KMS-11 (cell line): Measurements from ENCODE around the gene ZNF616.

Experiments used
- H2AFZ ChIP-seq: fragments of 200-600 bp; sonication (generic); 2 replicates; pipeline ENCODE4 v1.6.1; 2016; ENCODE audit warnings: antibody characterized with exemption, mixed run types, low read depth
- H3K27ac ChIP-seq: fragments of 200-600 bp; sonication (generic); 2 replicates; pipeline ENCODE4 v1.6.1; 2016; ENCODE audit warnings: mild to moderate bottlenecking, mixed run types
- H3K27me3 ChIP-seq: fragments of 200-600 bp; sonication (generic); 2 replicates; pipeline ENCODE4 v1.6.1; 2017; ENCODE audit warnings: mild to moderate bottlenecking, low read depth, mixed run types, moderate library complexity; ENCODE audit not compliant: insufficient read depth
- H3K36me3 ChIP-seq: fragments of 200-600 bp; sonication (generic); 2 replicates; pipeline ENCODE4 v1.6.1; 2017; ENCODE audit warnings: mild to moderate bottlenecking, mixed run types; ENCODE audit not compliant: insufficient read depth
- H3K4me1 ChIP-seq: fragments of 200-600 bp; sonication (generic); 2 replicates; pipeline ENCODE4 v1.6.1; 2016; ENCODE audit warnings: mild to moderate bottlenecking, low read depth, mixed run types; ENCODE audit not compliant: poor library complexity, severe bottlenecking
- H3K4me2 ChIP-seq: fragments of 200-600 bp; sonication (generic); 2 replicates; pipeline ENCODE4 v1.7.0; 2016; ENCODE audit warnings: mild to moderate bottlenecking, mixed run types
- H3K4me3 ChIP-seq: fragments of 200-600 bp; sonication (generic); IDR thresholded peaks from 2 replicates; pipeline ENCODE4 v1.6.1; 2017; ENCODE audit warnings: low read depth, low read length, mixed read lengths; ENCODE audit not compliant: insufficient read depth
- H3K79me2 ChIP-seq: fragments of 200-600 bp; sonication (generic); 2 replicates; pipeline ENCODE4 v1.6.1; 2016; ENCODE audit warnings: low read depth, mixed run types; ENCODE audit not compliant: insufficient read depth
- H3K9ac ChIP-seq: fragments of 200-600 bp; sonication (generic); 2 replicates; pipeline ENCODE4 v1.6.1; 2016; ENCODE audit warnings: mild to moderate bottlenecking, mixed run types
- H4K20me1 ChIP-seq: fragments of 200-600 bp; sonication (generic); 2 replicates; pipeline ENCODE4 v1.6.1; 2016; ENCODE audit warnings: mild to moderate bottlenecking, mixed run types; ENCODE audit not compliant: insufficient read depth
- TF ChIP-seq, protein P1 (sequence below): fragments of 200-600 bp; sonication (generic); conservative IDR thresholded peaks from 2 replicates; pipeline ENCODE4 v1.6.1; 2017; ENCODE audit warnings: low read depth, mild to moderate bottlenecking, antibody characterized with exemption, low read length, moderate library complexity, mixed read lengths

The ZNF616 gene

DNA sequence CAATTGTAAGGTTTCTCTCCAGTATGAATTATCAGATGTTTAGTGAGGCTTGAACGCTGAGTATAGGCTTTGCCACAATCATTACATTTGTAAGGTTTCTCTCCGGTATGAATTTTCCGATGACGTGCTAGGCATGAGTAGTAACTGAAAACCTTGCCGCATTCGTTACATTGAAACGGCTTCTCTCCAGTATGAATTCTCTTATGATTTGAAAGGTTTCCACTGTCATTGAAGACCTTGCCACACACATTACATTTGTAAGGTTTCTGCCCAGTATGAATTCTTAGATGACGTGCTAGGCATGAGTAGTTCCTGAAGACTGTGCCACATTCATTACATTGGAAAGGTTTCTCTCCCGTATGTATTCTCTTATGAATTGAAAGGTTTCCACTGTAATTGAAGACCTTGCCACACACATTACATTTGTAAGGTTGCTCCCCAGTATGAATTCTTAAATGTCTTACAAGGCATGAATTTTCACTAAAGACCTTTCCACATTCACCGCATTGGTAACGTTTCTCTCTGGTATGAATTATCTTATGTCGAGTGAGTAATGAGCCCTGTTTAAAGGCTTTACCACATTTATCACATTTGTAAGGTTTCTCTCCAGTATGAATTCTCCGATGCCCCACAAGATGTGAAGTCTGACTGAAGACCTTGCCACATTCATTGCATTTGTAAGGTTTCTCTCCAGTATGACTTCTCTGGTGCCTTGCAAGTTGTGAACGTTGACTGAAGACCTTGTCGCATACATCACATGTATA is 16.0 kb upstream of the ZNF616 start:
- no peaks in the 10 kb centered on the region for H3K4me1 ChIP-seq
- H3K4me2 ChIP-seq: no peak overlapping the region
- H2AFZ ChIP-seq: no peak overlapping the region
- no peak overlapping the region for H3K27ac ChIP-seq
- H4K20me1 ChIP-seq: no peaks in the 10 kb centered on the region
- no peak overlapping the region for H3K9ac ChIP-seq
- TF ChIP-seq, protein P1, sequence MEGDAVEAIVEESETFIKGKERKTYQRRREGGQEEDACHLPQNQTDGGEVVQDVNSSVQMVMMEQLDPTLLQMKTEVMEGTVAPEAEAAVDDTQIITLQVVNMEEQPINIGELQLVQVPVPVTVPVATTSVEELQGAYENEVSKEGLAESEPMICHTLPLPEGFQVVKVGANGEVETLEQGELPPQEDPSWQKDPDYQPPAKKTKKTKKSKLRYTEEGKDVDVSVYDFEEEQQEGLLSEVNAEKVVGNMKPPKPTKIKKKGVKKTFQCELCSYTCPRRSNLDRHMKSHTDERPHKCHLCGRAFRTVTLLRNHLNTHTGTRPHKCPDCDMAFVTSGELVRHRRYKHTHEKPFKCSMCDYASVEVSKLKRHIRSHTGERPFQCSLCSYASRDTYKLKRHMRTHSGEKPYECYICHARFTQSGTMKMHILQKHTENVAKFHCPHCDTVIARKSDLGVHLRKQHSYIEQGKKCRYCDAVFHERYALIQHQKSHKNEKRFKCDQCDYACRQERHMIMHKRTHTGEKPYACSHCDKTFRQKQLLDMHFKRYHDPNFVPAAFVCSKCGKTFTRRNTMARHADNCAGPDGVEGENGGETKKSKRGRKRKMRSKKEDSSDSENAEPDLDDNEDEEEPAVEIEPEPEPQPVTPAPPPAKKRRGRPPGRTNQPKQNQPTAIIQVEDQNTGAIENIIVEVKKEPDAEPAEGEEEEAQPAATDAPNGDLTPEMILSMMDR: no peak
- no peaks in the 10 kb centered on the region for H3K36me3 ChIP-seq
- H3K79me2 ChIP-seq: no peaks in the 10 kb centered on the region
- H3K27me3 ChIP-seq: no peaks in the 10 kb centered on the region
- H3K4me3 ChIP-seq: no peak overlapping the region

DNA sequence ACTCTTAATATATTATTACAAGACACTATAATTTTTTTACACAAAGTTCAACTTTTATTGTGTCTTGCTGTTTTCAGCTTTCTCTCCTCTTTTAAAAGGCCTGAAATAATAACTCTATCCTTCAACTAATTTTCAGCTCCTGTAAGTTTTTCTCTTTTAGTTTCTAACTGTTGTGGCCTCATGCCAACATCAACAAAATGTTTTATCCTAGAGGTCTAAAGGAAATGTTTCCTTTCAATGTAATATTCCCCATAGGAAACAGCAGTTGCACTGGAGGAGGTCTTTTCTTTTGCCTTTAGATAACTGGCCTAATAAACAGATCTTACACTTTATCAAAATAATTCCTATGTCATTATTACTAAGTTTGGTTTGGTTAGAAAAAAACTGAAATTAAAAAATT is 8.5 kb upstream of the ZNF616 start:
- H3K4me2 ChIP-seq: no peak overlapping the region
- H4K20me1 ChIP-seq: no peaks in the 10 kb centered on the region
- H3K27me3 ChIP-seq: no peaks in the 10 kb centered on the region
- H3K4me3 ChIP-seq: no peak overlapping the region
- no peaks in the 10 kb centered on the region for H3K36me3 ChIP-seq
- H3K27ac ChIP-seq: no peak overlapping the region
- TF ChIP-seq, protein P1: no peak
- H3K79me2 ChIP-seq: no peaks in the 10 kb centered on the region
- no peaks in the 10 kb centered on the region for H3K4me1 ChIP-seq
- no peak overlapping the region for H2AFZ ChIP-seq
- H3K9ac ChIP-seq: no peak overlapping the region

DNA sequence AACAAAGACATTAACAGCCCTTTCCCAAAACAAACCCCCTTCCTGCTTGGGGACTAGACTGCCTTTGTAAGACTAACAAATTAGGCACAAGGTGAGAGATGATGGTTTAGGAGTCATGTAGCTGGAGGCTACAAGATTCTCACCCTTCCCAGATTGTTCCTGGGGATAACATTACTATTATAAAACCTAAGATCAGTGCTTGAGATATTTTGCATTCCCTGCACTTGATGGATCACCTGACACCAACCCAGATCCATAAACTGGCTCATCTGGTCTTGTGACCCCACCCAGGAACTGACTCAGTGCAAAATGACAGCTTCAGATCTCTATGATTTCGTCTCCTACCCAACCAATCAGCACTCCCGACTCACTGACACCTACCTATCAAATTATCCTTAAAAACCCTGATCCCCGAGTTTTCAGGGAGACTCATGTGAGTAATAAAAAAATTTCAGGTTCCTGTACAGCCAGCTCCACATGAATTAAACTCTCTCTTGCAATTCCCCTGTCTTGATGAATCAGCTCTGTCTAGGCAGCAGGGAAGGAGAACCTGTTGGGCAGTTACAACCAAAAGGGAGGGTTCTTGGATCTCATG is 2.4 kb upstream of the ZNF616 start:
- Histone ChIP-seq H3K4me2 (no peak overlapping the region), H4K20me1 (no peaks in the 10 kb centered on the region), H3K9ac (no peak overlapping the region), H3K27me3 (no peaks in the 10 kb centered on the region), H2AFZ (no peak overlapping the region), H3K4me3 (no peak overlapping the region), H3K36me3 (no peaks in the 10 kb centered on the region), H3K4me1 (peaks cover 10% of the 10 kb centered on the region), H3K79me2 (0 out of 2 replicates have a peak, but pooled peaks cover 6% of the 10 kb centered on the region), H3K27ac (no peak overlapping the region)
- TF ChIP-seq, protein P1: no peak

DNA sequence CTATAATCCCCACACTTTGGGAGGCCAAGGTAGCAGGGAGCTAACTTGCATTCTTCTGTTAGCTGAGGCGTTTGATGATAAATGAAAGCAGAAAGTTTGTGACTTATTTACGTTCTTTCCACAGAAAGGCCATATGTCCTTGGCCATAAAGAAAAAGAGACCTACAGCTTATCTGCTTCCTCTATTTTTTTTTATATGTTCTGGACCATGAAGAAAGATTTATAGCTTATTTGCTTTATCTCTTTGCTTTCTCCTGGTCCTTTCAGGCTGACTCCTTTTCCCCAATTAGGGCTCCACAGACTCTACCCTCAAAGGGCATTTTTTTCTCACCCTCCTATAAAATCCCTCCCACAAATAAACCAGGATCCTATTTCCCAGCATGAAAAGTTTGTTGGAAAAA is 1.5 kb upstream of the ZNF616 start:
- TF ChIP-seq, protein P1: no peak
- no peaks in the 10 kb centered on the region for H3K36me3 ChIP-seq
- no peak overlapping the region for H3K9ac ChIP-seq
- H3K27ac ChIP-seq: no peak overlapping the region
- H3K4me1 ChIP-seq: peaks cover 10% of the 10 kb centered on the region
- H3K4me3 ChIP-seq: no peak overlapping the region
- no peak overlapping the region for H3K4me2 ChIP-seq
- 0 out of 2 replicates have a peak, but pooled peaks cover 6% of the 10 kb centered on the region for H3K79me2 ChIP-seq
- no peak overlapping the region for H2AFZ ChIP-seq
- no peaks in the 10 kb centered on the region for H3K27me3 ChIP-seq
- H4K20me1 ChIP-seq: no peaks in the 10 kb centered on the region
